ENCODE data around the gene NACC2.
"Not testable (repeated sequence)": the region's sequence is repeated elsewhere in the genome, so short reads cannot be mapped to it uniquely, and the experiment has no call there.

Gene NACC2

DNA sequence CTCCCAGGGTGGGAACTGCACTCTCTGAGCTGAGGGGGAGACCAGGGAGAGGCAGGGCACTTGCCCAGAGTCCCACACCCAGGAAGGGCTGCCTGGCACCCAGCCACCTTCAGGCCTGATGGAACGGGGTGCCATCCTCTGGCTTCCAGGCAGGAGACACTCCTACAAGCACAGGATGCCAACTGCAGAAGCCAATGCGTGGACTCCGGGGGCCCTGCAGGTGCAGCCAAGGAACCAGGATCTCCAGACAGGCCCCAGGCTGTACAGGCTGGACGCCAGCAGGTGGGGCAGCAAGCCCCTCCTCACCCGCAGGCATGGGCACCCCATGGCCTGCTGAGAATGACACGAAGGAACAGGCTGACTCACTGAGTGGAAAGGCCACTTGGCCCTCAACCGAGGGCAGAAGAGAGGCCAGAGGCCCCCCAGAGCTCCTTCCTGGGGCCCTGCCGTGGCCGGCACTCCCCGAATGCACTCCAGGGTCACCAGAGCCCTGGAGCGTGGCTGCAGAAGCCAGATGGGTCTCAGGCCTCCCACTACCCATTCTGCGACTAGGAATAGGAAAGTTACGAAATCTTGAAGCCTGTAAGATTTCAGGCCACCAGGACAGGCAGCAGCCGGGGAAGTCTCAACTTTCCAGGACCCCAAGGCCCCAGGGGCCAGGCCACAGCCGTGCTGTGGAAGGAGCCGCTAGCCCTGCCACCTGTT lies 15.7 kb downstream of the NACC2 start:
- DNase-seq: no peak

DNA sequence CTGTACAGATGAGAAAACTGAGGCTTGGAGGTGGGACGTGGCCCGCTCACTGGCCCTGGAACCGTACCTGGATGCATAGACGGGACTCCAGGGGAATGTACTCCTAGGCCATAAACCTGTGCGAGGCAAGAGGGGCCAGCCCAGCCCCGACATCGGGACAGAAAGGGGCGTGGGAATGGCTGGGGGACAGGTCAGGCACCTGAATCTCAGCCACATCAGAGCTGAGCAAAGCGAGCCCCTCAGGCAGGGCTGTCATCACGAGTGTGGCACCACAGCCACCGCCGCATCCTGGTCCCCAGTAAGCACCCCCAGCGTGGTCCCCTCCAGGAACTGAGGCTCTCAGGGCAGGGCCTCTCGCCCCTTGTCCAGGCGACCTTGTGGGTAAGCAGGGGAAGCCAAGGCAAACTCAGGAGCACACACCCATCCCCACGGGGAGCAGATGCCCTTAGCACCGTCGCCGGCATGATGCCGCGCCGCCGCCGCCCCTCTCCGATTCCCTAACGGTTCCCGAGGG lies 16.5 kb downstream of the NACC2 start:
- DNase-seq: no peak

DNA sequence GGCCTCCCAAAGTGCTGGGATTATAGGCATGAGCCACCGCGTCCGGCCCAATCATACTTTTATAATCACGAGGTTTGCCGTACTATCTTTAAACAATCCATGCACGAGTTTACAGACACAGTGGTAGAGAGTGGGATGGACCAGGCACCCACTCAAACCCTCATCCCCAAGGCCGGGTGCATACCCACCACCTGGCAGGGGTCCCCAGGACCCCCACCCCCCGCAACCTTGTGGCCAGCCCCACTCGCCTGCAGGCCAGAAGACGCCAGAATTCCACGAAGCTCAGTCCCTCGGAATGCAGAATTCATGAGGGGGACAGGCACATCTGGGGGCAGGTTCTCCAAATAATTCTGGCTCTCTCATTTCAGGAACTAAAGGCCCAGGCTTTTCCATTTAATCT lies 17.1 kb downstream of the NACC2 start:
- DNase-seq: no peak

DNA sequence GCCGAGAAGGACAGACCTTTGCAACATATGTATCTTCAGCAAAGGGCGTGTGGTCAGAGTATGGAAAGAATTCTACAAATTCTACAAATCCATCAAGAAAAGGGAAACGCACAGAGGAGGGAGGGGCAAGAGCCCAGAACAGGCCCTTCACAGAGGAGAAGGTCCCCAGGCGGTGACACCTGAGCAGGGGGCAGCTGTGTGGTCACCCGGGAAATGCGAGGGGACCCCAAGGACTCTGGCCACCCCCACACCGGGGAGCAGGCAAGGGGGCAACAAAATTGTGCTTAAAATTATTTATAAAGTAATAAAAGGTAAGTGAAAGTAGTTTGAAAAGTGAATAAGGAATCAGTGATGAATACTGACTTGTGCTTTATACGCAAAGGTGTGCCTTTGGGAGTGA lies 17.6 kb downstream of the NACC2 start:
- no peak for DNase-seq

DNA sequence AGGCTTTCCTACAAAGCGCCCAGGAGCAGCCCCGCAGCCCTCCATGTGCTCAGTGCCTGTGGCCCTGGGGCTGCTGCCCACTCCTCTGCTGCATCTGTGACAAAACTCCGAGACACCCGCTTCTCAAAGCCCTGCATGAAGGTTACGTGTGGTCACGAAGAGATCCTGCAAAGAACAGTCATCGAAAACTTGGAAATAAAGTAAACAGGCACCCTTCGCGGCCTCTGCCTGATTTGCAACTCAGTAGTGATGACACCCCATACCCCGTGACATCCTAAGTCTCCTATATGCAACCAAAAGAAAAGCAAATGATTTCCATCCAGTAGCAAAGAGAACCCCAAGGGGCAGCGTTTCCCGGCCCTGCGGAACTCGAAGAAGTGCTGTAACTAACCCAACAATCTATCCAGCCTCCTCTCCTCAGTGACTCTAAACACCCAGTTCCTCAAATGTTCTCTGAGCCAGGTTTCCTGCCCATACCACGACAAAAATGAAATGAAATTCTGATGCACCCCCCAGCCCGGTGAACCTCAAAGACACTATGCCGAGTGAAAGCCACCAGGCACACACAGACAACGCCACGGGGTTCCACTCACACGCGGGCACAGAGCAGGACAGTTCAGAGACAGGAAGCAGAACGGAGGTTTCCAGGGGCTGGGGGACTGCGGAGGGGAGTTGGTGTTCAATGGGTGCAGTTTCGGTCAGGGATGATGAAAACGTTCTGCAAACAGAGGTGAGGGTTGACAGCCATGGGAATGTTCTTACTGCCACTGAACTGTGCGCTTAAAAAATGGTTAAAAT lies 19.0 kb downstream of the NACC2 start:
- DNase-seq: no peak

DNA sequence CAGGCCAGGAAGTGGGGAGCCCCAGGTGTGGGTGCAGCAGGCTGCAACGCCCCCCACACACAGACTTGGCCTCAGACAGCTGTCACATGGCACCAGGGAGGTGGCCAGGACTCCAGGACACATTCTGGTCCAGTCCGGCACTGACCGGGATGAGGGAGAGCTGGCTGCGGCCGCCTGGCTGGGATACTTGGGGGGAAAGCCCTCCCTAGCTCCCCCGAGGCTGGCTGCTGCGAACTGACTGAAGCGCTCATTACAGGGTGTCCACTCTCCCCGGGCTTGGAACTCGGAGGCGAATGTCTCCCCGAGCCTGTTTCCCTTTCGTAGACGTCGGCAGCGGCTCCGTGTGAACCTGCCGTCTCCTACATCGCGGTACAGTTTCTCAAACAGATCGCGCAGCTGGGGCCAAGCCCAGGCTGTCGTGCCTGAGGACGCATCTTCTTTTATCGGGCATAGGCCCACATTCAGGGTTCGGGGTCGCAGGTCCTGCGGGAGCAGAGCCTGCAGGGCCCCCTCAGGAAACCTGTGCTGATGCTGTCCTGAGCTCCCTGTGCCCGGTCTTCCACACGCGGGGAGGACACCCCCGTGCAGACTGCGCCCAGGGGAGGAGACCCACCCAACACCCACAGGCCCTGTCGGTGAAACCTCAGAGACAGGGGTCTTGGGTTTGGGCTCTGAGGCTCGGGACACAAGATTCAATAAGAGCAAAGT lies 19.8 kb downstream of the NACC2 start:
- DNase-seq: no peak

DNA sequence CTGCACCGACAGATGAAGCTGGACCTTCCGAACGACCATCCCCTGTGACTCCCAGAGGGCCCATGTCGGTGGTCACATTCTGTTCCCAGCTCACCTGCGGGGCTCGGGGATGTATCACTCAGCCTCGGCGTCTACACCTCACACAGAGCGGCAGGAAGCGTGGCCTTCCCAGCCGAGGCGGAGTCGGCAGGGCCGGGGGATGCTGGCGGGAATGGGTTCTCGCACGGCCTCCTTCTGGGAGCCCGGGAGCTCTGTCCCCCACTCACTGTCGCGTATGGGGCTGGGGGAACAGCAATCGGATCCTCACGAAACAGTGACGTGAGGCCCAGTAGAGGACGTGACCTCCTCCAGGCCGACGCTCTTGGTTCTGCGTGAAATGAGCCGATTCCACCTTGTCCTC lies 20.4 kb downstream of the NACC2 start:
- no peak for DNase-seq

DNA sequence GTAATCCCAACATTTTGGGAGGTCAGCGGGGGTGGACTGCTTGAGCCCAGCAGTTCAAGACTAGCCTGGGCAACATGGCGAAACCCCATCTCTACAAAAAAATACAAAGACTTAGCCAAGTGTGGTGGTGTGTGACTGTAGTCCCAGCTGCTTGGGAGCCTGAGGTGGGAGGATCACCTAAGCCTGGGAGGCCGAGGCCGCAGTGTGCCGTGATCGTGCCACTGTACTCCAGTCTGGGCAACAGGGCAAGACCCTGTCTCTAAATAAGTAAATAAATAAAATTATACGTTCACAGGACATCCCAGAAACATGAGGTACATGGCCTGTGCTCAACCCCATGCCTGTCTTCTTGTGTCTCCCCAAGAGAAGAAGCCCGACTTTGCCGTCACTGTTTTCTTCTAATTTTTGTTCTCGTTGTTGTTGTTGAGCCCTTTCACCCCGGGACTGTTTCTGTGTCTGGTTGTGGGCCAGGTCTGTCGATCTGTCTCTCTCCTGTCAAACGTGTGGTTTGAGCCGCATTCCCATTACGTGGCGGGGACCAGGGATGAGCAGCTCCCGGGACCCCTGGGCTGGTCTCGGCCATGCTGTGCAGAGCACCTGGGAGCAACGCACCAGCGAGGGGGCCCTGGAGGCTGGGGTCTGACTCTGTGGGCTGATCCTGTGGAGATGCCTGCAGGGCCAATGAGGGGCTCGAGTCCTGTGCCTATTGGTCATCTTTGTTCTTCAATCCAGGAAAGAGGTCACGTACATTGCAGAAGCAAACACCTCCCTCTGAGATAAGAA lies 32.2 kb downstream of the NACC2 start:
- no peak for DNase-seq

DNA sequence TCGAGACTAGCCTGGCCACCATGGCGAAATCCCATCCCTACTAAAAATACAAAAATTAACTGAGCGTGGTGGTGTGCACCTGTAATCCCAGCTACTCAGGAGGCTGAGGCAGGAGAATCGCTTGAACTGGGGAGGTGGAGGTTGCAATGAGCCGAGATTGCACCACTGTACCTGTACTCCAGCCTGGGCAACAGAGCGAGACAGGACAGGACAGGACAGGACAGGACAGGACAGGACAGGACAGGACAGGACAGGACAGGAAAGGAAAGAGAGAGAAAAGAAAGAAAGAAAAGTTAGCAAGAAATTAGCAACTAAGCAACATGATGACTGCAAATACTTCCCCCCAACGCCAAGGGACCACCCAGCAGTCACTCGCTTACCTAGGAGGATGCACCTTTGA lies 33.2 kb downstream of the NACC2 start:
- not testable (repeated sequence) for DNase-seq

DNA sequence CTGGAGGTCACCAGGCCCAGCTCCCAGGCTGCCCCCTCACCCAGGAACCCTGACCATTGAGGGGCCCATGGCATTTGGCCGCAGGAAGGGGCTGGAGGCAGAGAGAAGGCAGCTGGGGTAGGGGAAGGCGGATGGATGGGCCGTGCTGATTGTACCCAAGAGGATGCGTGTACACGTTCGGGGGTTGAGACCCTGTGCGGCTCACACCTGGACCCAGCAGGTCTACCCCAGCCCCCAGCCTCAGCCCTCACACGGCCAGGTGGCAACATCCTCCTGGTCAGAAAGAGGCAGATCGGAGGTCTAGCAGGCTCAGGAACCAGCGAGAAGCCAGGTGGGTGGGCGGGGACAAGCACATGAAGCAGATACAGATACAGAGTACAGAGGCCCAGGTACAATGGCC lies 33.7 kb downstream of the NACC2 start:
- no peak for DNase-seq

DNA sequence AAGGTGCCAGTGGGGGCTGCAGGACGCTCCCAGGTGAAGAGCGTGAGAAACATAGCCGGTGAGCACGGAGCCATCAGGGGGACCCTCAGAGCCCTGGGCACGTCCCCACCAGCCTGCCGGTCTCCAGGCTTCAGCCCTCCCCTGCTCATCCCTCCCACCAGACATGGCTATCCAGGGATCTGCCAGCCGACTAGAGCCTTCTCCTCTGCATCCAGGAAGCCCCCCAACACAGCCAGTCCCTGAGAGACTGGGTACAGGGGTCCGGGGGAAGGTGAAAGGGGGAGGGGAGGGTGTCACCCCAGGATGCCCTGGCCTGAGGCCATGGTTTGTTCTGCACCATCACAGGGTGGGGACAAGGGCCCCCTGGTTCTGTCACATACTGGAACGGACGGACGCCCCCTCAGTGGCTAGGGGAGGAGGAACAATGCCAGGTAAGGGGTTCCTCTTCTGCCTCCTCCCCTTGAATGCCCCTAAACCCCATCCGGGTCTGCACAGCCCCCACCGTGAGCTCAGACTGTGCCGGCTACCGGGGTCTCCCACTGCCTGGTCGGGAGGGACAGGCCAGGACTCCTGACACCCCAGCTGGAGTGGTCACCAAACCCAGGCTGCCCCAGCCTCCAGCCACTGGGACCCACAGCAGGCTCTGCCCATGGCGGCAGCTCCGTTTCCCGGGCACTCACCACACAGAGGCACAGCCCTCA lies 34.3 kb downstream of the NACC2 start:
- no peak for DNase-seq

DNA sequence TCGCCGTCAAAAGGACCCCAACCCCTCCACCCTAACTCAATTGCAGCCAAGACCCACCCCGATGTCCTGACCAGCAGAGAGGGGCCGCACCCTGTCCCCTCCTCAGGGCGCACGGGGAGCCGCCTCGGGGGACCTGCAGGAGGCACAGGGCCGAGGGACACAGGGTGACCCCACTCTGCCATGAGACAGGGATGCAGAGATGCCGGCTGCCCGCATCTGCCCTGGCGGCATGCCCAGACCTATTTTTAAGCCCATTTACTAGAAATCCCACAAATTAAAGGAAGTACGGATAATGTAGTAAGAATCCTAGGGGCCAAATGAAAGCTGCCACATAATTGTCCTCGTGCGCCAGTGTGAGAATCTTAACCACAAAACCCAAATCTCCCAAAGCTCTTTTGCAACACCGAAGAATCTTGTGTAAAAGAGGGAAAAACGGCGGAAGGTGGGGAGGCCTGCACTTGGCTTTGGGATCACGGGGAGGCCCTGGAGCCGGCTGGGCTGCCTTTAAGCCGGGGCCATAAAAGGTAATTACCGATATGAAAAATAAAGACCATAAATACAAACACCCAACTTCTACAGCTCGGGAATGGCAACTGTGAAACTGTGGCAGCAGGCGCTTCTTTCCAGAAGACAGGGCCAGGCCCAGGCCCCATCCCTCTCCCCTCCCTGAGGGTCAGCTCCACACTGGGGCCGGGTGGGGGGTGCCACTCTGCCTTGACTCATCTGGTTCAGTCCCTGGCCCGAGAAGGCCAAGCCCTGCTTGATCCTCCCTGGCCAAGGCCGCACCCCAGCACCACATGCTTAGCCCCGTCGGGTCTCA lies 35.0 kb downstream of the NACC2 start:
- no peak for DNase-seq

DNA sequence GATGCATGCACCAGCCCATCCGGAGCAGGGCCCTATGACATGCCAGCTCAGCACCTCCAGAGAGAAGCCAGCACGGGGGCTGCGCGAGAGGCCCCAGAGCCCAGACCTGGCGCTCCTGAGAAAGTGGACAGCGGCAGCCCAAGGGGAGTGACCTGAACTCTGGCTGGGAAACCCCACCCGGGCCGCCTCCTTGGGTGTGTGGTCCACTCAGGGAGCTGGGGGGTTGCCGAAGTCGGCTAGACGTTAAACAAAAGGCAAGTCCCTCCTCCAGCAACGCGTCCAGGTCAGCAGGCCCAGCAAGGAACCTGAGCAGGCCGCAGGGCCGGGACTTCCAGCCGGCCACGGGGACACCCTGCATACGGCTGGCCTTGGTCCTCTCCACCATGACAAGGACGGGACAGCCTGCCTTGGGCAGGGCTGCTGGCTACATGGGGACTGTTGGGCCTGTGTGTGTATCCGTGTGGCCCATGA lies 35.7 kb downstream of the NACC2 start:
- no peak for DNase-seq

DNA sequence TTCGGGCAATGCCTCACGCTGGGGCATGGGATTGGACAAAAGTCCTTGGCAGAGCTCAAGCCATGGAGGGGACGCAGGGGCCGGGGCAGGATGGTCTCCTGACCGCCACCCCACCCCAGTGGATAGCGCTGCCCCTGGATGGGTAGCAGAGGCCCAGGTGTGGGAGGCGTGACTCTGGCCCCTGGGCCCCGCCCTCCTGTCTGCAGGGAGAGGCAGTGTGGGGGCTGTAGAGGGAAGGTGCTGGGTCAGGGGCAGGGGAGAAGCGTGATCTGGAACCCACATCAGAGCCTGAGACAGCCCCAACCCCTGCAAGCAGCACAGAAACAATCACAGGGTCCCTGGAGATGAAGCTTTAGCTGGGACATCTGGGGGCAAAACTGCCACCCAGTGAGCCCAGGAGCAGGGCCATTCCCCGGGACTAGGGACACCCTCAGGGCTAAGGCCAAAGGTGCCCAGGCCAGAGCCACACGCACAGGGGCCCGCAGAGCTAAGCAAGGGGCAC lies 36.2 kb downstream of the NACC2 start:
- DNase-seq: no peak

DNA sequence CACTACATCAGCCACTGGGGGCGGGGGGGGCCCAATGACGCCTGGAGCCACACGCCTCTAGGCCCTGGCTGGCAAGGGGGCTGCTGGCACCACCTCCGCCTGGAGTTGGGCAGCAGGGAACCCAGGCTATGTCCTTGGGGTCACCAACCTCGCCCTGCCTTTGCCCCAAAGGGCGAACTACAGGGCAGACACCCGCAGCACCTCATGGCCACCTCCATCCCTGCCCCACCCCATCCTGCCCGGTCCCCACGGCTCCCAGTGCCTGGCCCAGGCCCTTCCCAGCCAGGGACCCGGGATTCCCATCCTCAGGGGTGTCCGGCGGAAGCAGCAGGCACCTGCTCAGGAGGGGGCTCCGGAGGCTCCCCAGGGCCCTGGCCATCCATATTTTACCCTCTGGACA lies 37.0 kb downstream of the NACC2 start:
- DNase-seq: no peak

DNA sequence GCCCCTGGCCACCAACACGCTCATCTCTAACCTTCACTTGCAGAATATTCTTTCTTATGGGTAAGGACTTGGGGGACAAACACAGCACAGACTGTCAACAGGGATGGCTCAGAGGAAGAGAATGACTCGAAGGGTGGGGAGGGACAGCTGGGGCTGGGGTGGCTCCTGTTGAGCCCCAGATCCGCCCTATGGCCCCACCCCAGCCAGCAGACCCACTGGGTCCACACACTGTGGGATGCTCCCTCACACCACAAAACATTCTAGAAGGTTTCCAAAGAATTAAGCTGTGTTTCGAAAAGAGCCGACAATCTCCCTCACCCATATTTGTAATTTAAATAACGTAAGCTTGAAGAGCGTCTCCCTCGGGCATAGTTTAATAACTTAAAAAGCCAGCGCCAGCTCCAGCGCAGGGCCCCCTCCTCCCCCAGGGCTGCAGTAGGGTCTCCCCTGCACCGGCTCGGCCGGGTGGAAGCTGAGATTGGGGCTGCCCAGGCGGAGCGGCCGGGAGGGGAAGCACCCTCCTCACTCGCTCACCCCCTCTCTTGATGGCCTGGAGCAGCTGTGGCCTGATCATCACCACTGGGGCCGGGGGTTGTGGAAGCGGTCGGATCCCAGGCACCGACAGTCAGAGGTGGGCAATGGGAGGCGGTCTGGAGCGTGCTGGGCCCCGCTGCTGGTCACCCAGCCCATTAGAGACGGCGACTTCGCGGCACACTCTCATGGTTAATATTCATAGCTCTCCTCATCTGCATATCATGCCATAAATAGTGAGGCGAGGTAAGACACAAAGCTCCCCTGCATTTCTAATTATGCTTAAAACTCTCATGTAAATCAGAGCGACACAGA lies 37.6 kb downstream of the NACC2 start:
- no peak for DNase-seq

DNA sequence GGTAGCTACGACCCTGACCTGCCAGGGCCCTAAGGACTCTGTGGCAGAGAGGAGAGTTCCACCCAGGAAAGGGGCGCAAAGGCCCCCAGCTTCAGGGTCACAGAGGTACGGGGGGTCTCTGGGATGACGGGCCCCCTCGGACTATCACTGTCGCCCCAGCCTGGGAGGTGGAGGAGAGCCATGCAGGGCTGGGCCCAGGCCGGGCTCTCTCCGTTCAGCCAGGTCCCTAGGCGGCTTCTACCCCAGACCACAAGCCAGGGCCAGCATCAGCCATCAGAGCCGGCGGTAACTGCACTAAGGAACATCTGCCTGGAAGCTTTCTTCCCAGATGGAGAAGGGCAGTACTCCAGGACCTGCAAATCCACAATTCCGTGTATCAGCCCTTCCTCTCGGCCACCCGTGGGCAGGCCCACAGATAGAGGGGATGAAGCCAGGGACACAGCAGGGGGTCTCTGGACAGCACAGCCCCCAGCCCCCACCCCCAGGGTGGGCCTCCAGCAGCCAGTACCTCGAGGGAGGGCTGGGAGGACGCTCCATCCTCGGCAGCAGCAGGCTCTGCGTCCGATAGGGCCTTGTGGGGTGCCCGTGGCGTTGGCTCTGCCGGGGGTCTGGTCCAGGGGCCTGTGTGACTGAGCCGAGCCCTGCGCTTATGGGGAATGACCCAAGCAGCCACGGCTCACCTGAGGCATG lies 38.4 kb downstream of the NACC2 start:
- no peak for DNase-seq

DNA sequence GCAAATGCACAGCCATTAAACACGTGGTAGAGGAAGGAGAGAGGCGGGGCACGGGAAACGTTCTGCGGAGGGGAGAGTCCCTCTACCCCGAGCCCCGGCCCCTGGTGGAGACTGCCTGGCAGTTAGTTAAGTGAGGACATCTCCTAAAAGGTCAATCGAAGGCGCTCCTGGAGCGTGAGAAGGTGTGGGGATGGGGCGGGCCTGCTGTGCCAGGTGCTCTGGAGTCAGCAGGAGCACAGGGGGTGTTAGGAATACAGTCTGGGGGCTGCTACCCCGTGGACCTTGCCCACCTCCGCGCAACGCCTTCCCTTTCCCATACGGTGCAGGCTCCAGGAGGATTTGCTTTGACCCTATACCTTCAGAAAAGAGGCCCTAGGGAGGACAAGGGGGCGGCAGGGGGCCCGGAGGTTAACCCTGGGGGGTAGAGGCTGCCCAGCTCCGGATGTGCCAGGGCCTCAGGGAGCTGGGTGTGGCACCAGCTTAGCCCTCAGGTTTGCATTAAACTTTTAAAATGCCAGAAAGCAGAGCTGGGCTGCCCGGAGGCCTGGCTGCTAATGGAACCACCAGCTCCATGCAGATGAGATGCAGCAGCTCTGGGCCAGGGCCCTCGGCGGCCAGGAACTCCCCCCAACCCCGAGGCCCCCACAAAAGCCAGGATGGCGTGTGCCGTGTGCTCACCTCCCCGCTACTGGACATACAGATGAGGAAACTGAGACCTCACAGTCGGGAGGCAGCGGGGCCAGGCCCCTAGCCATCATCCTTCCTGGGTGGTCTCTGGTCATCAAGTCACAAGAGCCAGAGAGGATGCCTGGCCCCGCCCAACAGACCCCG lies 39.2 kb downstream of the NACC2 start:
- no peak for DNase-seq
